ENCODE data around the gene GCGR. TPM values are rescaled to one million over a fixed set of nuclear protein-coding genes. Genes with fewer than 3 reads are reported as not detected.
"Not testable (repeated sequence)": the region's sequence is repeated elsewhere in the genome, so short reads cannot be mapped to it uniquely, and the experiment has no call there.

GCGR gene
- total RNA-seq, 2 donors from 2014 or later: 0.14 to 0.67 TPM

GRCh38 chr17:81825841-81826466 is 22.0 kb downstream of the GCGR start:
- DNase-seq: peak in 1 of 2 donors; percentile 39
- intact Hi-C loops (cut with DNase I, micrococcal nuclease): no loop called here
- peak; percentile 10 for ATAC-seq

GRCh38 chr17:81828656-81829055 is 24.7 kb downstream of the GCGR start:
- DNase-seq (no peak), ATAC-seq (no peak)
- intact Hi-C loops (cut with DNase I, micrococcal nuclease): no loop called here

GRCh38 chr17:81829858-81830257 is 25.9 kb downstream of the GCGR start:
- ATAC-seq (no peak), DNase-seq (no peak)
- intact Hi-C loops (cut with DNase I, micrococcal nuclease): no loop called here

- intact Hi-C loops (cut with DNase I, micrococcal nuclease): no loop called here
- DNase-seq (no peak), ATAC-seq (no peak)
Observed at GRCh38 chr17:81831563-81831956, 27.6 kb downstream of the GCGR start.

GRCh38 chr17:81831957-81832607 is 28.1 kb downstream of the GCGR start:
- ATAC-seq (no peak), DNase-seq (no peak)
- intact Hi-C loops (cut with DNase I, micrococcal nuclease): no loop called here

- peak in 1 of 2 donors; percentile 62 for DNase-seq
- intact Hi-C loops (cut with DNase I, micrococcal nuclease): no loop called here
- ATAC-seq: peak; percentile 23
Observed at GRCh38 chr17:81832608-81833159, 28.7 kb downstream of the GCGR start.

GRCh38 chr17:81833160-81833920 is 29.4 kb downstream of the GCGR start, which contains the start of gene MCRIP1:
TSS of gene MCRIP1 (minus strand) at chr17:81833291. CDS start at chr17:81824506, 8,785 bp downstream.
- ATAC-seq (peak; percentile 87), DNase-seq (peak; percentile 95 to 98)
- intact Hi-C loops (cut with DNase I, micrococcal nuclease): no loop called here

GRCh38 chr17:81833921-81834830 is 30.2 kb downstream of the GCGR start:
- intact Hi-C loops (cut with DNase I, micrococcal nuclease): no loop called here
- no peak for DNase-seq
- ATAC-seq: no peak

- intact Hi-C loops (cut with DNase I, micrococcal nuclease): no loop called here
- ATAC-seq (no peak), DNase-seq (no peak)
Observed at GRCh38 chr17:81834831-81835267, 30.9 kb downstream of the GCGR start, which contains the start of gene PPP1R27. TSS of gene PPP1R27 (minus strand) at chr17:81835050. CDS start at chr17:81834953, 97 bp downstream.

GRCh38 chr17:81837641-81838040 is 33.7 kb downstream of the GCGR start:
- intact Hi-C loops (cut with DNase I, micrococcal nuclease): no loop called here
- no peak for ATAC-seq
- no peak for DNase-seq

- DNase-seq (no peak), ATAC-seq (no peak)
- intact Hi-C loops (cut with DNase I, micrococcal nuclease): no loop called here
Observed at GRCh38 chr17:81838753-81839255, 34.9 kb downstream of the GCGR start.

- no peak for DNase-seq
- intact Hi-C loops (cut with DNase I, micrococcal nuclease): no loop called here
- ATAC-seq: no peak
Observed at GRCh38 chr17:81839301-81839700, 35.4 kb downstream of the GCGR start.

GRCh38 chr17:81840059-81840458 is 36.1 kb downstream of the GCGR start:
- intact Hi-C loops (cut with DNase I, micrococcal nuclease); ATAC-seq; DNase-seq: not testable (repeated sequence)

- intact Hi-C loops (cut with DNase I, micrococcal nuclease): no loop called here
- DNase-seq: no peak
- ATAC-seq: no peak
Observed at GRCh38 chr17:81840826-81841778, 37.2 kb downstream of the GCGR start.

- intact Hi-C loops (cut with DNase I, micrococcal nuclease): no loop called here
- DNase-seq (no peak), ATAC-seq (no peak)
Observed at GRCh38 chr17:81841866-81842265, 37.9 kb downstream of the GCGR start.

- ATAC-seq: no peak
- intact Hi-C loops (cut with DNase I, micrococcal nuclease): no loop called here
- no peak for DNase-seq
Observed at GRCh38 chr17:81842378-81842724, 38.4 kb downstream of the GCGR start.
